NCI-H2081 treated with DMSO at 0.1 percent for 48 hours (cell line): ENCODE measurements around the gene ACVR1.
"Not testable (repeated sequence)": the region's sequence is repeated elsewhere in the genome, so short reads cannot be mapped to it uniquely, and the experiment has no call there.

Source experiments
- DNase-seq: peaks from one replicate; lab custom pipeline; 2025; lab: John Stamatoyannopoulos, UW

The ACVR1 gene

GRCh38 chr2:157757500-157757899 is 118.6 kb downstream of the ACVR1 start:
- no peak for DNase-seq

DNA sequence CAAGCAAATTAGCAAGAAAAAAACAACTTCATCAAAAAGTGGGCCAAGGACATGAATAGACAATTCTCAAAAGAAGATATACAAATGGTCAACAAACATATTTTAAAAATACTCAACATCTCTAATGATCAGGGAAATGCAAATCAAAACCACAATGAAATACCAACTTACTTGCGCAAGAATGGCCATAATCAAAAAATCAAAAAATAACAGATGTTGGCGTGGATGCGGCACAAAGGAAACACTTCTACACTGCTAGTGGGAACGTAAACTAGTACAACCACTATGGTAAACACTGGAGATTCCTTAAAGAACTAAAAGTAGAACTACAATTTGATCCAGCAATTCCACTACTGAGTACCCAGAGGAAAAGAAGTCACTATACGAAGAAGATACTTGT is 119.7 kb downstream of the ACVR1 start:
- DNase-seq, result not testable (repeated sequence)

DNA sequence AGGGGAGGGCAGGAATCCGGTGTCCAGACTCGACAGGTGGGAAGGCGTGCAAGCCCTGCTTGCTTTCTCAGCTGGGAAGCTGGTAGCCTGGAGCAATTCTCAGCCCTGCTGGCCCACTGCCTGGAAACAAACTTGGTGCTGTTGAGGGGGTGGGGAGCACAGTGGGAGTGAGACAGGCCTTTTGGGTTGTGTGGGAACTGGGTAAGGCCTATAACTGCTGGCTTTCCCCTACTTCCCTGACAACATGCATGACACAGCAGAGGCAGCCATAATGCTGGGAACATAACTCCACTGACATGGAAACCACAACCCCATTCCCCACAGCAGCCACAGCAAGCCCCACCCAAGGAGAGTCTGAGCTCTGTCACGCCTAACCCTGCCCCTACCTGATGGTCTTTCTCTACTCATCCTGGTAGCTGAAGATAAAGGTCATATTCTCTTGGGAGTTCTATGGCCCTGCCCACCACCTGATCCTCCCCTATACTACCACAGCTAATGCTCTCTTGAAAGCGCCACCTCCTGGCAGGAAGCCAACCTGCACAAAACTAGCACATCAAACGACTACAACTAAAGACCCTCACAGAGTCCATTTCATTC is 124.6 kb downstream of the ACVR1 start:
- peak; percentile 44 for DNase-seq

DNA sequence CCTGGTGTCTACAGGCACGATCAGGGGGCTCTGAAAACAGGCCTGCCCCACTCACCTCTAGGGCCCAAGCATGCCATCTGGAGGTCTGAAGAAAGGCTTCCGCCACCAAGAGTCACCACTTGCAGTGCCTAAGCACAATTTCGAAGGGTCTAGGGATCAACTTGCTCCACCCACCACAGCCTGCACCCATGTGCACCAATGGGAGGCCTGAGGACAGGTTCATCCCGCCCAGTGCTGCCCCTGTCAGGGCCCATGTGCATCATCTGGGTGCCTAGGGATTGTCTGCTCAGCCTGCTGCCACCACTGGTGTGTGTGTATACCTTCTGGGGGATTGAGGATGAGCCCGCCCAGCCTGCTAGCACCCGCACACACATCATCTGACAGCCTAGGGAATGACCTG is 126.4 kb downstream of the ACVR1 start:
- no peak for DNase-seq

DNA sequence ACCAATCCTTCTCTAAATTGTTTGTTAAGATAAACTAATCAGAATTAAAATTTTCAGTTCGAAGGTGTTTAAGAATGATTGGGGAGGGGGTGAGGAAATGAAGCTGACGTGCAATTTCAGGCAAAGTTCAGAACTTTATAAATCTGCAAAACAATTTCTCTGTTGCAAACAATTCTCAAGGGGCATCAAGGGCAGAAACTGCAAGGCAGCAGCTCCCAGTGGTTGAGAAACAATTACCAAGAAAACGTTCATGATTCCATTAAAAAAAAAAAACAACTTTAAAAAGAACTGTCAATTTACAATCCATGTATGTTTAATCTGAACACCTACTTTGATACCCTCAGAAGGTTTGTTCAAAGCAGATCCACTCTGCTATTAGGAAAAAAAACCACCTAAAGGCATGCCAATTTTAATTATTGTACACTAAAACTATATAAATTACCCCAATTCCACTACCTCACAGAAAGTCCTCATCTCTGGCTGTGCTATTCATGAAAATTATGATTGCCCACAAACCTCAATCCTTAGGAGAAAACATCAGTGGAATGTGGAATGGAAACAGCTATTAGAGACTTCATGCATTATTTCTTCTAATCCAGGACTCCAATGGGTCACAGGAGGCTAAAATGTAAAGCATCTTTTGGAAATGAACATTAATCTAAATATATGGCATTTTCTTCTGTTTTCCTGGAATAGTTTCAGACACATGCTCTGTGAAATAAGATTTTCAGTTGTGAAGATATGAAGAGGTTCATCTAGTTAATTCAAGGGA is 127.6 kb downstream of the ACVR1 start:
- DNase-seq, result no peak

- no peak for DNase-seq
Observed at GRCh38 chr2:157747695-157748370, 128.3 kb downstream of the ACVR1 start.

DNA sequence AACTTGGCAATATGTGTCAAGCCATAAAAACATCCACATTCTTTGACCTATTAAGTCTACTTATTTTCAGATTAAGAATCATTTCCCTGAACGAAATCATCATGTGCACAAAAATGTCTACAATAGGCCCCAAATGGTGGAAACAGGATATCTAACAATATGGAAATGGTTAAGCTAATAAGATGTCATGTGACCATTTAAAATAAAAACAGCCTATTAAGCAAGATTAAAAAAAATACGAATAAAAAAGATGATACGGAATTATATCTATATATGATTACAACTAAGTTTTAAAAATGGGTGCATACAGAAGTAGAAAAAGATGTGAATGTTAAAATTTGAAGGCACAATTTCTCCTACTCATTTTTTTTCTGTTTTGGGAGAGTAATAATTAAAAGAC is 128.8 kb downstream of the ACVR1 start:
- DNase-seq, result no peak

GRCh38 chr2:157746234-157746950 is 129.7 kb downstream of the ACVR1 start:
- no peak for DNase-seq

GRCh38 chr2:157744571-157745076 is 131.5 kb downstream of the ACVR1 start:
- no peak for DNase-seq

DNA sequence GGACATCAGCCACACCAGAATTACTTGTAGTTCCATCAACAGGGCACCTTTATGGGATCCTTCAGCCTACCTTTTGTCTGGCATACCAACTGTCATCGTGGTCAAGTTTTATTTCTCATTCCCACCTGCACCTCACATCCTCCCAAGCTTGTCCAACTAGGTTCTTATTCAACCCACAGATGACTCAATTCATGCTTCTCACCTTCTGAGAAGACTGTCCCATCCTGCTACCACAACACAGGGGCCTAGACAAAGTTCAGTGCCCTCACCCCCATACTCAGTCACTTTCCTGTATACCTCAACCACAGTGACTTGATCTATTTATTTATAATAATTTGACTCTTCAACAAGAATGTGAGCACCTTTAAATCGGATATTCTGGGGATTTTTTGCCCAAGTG is 133.1 kb downstream of the ACVR1 start:
- DNase-seq, result no peak

DNA sequence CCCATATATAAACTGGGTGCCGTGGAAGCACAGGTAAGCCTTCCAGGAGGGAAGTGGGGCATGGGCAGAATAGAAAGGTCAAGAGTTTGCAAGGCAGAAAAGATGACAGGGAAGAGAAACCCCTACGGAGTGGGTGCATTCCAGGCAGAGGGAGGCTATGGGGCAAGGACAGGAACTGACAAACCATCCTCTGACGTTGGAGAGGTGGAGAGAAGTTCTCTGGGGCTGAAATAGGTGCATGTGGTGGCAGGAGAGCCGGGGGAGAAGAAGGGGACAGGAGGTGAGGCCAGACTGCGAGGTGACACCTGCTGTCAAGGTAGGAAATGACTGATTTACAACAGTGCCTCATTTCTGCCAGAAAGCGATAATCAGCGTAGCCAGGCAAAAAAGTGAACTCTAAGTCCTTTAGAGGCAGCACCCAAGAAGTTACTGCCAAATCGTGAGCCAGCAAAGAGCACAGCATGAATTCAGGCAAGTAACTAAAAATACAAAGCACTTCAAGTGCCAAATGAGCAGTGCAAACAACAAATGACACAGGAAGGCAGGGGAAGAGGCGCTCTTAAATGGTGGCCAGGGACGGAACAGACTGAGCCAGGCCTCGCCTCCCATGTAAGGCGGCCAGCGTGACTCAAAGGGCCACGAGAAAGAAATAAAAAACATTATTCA is 134.2 kb downstream of the ACVR1 start:
- no peak for DNase-seq

- no peak for DNase-seq
Observed at GRCh38 chr2:157737656-157738055, 138.5 kb downstream of the ACVR1 start.

GRCh38 chr2:157735532-157735931 is 140.6 kb downstream of the ACVR1 start:
- no peak for DNase-seq

- no peak for DNase-seq
Observed at GRCh38 chr2:157733263-157733662, 142.9 kb downstream of the ACVR1 start.

DNA sequence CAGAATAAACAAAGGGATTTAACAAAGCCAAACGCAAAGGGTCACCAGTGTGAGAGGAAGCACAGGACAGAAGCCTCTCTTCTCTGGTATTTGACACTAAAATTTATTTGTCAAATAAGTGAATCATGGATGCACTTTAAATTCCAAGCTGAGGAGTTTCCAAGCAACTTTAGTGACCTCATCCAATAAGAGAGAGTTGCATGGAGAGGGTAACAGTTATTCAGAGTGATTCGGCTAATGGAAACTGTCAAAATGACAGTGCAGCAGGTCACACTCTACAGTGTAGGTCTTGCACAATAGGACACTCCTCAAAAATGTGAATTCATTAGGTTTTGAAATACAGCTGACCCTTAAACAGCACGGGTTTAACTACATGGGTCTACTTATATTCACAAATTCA is 143.5 kb downstream of the ACVR1 start:
- no peak for DNase-seq

- no peak for DNase-seq
Observed at GRCh38 chr2:157727693-157728092, 148.4 kb downstream of the ACVR1 start.

- no peak for DNase-seq
Observed at GRCh38 chr2:157726946-157727345, 149.2 kb downstream of the ACVR1 start.

GRCh38 chr2:157725846-157726245 is 150.3 kb downstream of the ACVR1 start:
- no peak for DNase-seq

GRCh38 chr2:157722580-157723234 is 153.4 kb downstream of the ACVR1 start:
- no peak for DNase-seq

DNA sequence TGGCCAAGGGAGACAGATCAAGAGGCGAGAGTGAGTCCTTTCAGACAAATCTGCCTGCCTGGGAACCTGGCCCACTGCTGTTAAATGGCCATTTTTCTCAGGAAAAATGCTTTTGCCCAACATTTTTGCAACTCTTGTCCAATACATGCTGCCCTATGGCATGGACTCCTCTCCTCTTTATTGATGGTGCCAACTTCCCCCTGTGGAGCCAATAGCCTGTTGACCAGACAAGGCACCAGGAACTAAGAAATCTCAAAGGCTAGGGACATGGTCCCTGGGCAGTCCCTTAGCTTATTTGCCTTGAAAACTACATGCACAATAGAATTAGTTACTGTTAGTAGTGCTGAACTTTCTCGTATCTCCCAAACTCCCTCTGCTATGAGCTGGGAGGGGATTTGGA is 155.6 kb downstream of the ACVR1 start:
- no peak for DNase-seq

DNA sequence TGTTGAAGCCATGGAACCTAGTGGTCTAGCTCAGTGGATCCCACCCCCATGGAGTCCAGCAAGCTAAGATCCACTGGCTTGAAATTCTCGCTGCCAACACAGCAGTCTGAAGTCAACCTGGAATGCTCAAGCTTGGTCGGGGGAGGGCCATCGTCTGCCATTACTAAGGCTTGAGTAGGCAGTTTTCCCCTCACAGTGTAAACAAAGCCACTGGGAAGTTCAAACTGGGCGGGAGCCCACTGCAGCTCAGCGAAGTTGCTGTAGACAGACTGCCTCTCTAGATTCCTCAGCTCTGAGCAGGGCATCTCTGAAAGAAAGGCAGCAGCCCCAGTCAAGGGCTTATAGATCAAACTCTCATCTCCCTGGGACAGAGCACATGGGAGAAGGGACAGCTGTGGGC is 171.5 kb downstream of the ACVR1 start:
- DNase-seq, result not testable (repeated sequence)
